ENCODE data around the gene MYO3A.

- TF ChIP-seq CTCF (IDR thresholded peaks at IDR 0.05) (no peak), POLR2A (IDR thresholded peaks at IDR 0.05) (no peak), POLR2AphosphoS5 (IDR thresholded peaks at IDR 0.05) (no peak)
These were observed 37.6 kb upstream of the MYO3A start for GRCh38 chr10:25896421-25896820.

Measured in prostate gland (tissue), 2 donors.